Gastroesophageal sphincter (tissue), 3 donors: Measurements from ENCODE around the gene CD27.

Experiments
- CTCF ChIP-seq, 4 experiments: fragments of 200-600 bp in 2 of 4; fragments of 450-650 bp in 2 of 4; sonication (generic) in 1 of 4; IDR thresholded peaks; one replicate each; pipeline ENCODE4 v1.5.1; 2017 to 2019; ENCODE audit warnings: antibody characterized with exemption in 4 of 4, mild to moderate bottlenecking in 2 of 4, moderate library complexity in 2 of 4
- POLR2AphosphoS5 ChIP-seq: sonication (generic); formaldehyde crosslinking; IDR thresholded peaks from one replicate; pipeline ENCODE4 v1.6.1; 2017; ENCODE audit warnings: antibody characterized with exemption

GRCh38 chr12:6432991-6433390, 11.8 kb upstream of the CD27 start:
- TF ChIP-seq POLR2AphosphoS5 (no peak), CTCF (IDR thresholded peaks at IDR 0.05) (no peak)
